Stimulated activated CD4-positive, alpha-beta T cell treated with anti-CD3 and anti-CD28 coated beads, TNF-alpha, amount 100 ng/mL, for 48 hours (primary cell): ENCODE data around the gene CIDEA.
A peak's percentile ranks its signal among the peaks of the same experiment; 100 is the strongest.

ENCODE experiments used
- DNase-seq, 3 donors: peaks; one replicate each; pipeline ENCODE4 v3.0.0-alpha.2; 2020; ENCODE audit warnings: low read depth in 3 of 3

The CIDEA gene

DNA sequence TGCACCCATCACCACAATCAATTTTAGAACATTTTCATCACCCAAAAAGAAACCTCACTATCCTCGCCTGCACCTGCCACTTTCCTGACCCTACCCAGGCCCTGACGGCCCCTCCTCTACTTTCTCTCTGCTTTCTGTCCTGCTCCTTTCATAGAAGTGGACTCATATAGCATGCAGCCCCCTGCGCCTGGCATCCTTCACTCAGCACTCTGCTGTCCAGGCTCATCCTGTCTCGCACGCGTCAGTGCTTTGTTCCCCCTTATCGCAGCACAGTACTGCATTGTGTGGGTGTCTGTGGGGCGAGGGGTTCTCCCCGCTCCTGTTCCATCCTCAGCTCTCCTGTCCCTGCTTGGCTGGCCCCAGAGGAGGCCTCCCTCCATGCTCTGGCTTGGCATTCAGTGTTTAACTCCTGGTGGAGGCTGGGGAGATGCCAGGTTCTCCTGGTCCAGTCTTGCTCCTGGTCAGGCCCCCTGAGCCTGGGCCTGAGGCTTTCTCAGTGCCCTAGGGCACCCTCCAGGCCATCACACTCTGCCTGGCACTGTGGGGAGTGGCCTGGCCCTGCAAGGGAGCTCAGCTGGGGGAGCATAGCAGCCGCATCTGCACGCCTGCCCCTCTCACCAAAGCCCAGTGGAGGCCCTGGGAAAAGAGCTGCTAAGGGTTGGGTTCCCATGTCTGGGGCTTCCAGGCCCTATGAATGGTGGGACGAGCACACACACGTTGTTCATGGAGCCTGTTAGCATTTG, 47.3 kb downstream of the CIDEA start:
- DNase-seq: no peak

DNA sequence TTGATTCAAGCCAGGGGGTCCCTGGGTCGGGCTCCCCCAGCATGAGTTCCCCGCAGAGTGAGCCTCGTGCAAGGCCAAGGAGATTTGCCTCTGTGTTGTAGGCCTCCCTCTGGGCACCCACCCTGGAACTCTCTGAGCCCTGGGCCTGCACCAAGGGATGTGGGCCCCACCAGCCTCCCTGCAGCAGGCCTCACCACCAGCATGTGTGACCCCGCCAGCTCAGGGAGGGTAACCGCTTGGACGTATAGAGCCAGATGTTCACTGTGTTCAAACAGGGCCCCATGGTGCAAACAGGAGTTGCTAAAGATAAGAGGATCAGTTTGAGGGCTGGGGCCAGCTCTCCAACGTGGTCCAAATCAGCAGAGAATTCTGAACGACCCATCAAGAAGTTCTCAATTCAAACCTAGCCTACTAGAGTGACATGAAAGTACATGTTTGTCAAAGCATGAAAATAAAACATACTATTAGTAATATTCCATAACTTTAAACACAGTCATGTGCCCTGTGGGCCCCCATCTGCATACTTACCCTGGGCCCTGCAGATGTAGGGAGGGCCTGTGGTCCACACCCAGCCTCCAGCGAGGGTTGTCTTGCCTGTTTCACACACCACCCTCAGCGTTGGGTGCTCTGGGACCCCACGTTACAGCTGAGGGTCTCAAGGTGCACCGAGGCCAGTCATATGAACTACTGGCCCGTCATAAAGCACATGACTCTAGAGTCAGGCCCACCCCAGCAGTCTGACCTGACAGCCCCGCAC, 48.4 kb downstream of the CIDEA start:
- no peak for DNase-seq

DNA sequence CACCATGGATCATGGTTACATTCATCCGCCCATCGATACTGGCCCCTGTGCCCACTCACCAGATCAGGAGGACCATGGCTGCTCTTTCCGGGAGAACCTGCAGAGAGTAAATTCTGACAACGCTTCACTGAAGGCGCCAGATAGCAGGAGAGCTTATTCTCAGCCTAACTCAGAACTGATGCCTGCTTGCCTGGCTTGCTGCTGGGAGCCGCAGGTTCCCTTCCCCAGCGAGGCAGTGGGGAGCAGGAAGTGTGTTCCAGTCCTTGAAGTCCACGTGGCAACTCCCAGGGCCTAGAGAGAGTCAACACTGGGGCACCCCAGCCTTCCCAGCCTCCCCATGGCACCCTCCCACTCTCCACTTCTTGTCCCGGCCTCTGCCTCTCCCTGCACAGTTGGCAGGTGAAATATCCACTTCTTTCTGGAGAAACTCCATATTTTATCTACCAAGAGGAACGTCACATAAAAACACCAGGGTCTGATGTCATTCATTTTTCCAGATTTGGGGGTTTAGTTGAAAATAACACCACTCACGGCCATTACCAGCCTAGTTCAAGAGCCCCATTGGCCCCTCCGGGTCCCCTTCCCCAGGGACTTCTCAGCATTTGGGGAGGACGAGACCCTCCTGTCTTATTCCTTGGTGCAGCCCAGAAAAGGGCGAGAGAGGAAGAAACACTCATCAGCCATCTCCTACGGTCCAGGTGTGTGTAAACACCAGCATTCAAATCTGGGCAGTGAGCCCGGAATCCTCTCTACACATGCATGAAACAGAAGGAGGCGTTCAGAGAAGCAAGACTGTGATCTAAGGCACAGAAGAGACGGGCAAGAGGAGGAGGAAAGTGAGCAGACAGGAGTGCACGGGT, 50.4 kb downstream of the CIDEA start:
- DNase-seq: no peak

DNA sequence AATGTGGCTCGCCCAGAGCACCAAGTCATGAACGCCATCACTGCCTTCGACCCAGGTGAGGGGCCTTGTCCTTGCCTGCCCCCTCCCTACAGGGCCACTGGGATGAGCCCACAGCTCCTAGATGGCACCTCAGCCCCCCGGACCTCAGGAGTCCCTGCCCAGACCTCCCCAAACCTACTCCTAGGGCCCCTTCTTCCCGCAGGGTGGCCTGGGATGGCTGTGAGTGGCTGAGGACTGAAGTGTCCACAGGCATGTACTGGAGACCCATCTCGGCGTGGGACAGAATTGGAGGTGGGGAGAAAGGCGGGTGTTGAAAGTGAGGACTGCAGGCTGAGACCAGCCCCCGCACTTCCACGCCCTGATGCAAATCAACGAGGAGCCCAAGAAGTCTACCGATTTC, 51.0 kb downstream of the CIDEA start:
- DNase-seq: no peak

DNA sequence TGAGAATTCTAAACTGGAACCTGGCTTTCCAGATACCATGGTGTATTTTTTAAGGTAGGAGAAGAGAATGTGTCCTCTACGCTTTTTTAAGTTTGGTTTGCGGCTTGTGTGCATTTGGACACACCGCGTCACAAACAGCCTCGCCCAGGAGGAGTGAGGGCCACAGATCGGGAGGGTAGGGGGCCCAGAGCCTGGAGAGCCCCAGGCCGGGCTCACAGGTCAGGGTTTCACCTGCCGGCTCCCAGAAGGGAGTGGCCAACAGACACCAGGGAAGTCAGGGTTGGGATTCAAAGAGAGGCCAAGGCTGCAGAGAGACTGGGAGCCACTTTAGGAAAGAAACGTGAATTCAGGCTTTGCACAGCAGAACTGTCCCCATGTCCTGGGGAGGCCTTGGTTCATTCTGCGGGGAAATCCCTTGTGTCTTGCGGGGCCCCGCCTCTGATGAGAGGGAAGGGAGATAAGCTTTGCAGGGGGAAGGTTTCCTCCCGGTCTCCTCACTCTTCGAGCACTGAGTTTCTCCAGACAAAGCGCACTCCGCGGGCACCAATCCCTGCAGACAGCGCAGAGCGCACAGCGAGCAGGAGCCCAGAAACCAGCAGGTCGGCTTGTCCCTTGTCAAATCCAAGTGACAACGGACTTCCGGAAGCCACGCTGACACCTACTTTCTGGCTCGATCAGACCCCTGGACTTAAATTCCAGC, 51.9 kb downstream of the CIDEA start:
- no peak for DNase-seq

DNA sequence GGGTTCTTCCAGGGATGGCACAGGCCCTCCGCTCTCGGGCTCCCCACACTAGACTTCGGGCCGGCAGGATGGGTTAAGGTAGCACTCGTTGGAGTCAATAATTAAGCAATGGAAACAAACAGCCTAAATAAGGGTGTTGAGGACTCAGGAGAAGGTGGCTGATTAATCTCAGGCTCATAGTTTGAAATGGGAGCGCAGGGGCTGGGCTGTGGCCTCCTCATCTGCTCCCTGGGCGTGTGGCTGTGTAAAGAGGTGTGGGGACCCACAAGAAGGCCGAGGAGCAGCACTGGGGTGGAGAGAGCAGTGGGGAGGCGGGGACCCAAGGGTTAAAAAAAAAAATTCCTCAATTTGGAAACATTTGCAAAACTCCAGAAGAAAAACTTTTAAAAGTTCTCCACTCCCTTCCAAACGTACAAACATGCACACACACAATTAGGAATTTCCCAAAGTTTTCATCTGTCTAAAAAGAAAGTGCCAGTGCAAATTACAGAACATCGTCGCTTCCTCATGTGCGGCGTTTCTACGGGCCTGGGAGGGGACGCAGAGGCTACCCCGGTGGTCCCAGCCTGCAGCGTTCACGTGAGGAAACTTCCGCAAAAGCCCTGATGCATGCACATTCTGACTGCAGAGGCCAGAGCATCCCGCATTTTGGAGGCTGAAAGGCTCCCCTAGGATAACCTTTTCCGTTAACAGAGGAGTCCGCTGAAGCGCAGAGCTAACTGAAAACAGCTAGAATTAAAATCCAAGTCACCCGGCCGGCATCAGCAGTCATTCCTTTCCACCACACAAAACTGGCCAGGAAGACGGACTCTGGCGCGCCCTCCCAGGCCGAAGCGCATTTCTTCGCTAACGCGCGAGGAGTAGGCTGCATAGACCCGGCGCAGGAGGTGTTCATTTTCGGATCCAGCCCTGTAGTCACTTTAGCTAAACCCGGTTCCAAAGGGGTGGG, 52.9 kb downstream of the CIDEA start:
- DNase-seq: no peak

DNA sequence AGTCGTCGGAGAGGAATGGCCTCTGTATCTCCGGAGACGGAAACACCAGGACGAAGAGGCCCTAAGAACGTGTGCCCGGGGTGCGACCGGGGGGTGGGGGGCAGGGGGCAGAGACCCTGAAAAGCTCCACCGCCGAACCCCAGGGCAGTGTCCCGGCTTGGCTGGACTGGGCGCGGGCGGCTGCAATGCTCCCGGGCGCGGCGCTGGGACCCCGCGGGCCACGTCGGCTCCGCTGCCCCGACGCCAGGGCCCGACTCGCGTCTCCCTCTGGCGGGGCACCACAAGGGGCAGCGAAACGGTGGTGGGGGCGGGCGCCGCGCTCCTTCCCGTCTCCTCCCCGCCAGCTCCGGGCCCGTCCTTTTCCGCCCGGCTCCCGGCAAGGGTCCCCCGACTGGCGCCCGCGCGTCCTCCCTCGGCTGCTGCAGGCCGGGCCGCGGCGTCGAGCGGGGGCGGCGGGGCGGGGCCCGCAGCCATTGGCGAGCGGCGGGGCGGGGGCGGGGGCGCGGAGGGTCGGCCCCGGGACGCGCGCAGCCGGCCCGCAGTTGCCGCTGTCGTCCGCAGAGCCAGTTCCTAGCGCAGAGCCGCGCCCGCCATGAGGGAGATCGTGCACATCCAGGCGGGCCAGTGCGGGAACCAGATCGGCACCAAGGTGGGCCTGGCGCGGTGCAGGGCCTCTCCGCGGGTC, 53.7 kb downstream of the CIDEA start, which contains the start of gene TUBB6:
Gene TUBB6, plus strand, starts transcription at position 541 of the 685 bp plus-strand sequence. Its CDS starts 52 bp downstream, at position 593.
- DNase-seq: peak in 2 of 3 donors; percentile 15 to 40

DNA sequence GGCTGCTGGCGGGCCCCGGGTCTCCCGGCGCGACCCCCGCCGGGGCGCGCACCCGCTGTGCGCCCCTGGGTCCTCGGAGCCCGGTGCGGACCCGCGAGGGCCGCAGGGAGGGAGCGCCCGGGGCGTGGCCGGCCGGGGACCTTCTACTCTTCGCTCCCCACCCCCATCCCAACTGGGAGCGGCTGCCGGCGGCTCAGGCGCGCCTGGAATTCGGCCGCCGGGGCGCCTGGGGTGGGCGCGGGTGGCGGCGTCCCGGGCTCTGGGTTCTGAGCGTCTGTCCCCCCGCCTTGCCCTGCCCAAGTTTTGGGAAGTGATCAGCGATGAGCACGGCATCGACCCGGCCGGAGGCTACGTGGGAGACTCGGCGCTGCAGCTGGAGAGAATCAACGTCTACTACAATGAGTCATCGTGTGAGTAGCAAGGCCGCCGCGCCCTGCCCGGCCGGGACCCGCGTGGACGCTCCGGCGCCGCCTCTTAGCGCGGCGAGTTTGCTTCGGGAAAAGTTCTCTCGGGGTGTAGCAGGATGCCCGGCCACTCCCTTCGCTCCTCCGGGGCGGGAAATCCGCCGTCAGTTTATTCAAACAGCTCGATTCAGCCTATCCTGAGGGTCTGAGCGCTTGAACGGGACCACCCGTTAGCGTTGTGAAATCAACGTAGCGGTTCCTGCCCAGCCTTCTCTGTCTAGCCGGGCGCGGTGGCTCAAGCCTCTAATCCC, 54.4 kb downstream of the CIDEA start:
- peak in 1 of 3 donors; percentile 22 for DNase-seq

DNA sequence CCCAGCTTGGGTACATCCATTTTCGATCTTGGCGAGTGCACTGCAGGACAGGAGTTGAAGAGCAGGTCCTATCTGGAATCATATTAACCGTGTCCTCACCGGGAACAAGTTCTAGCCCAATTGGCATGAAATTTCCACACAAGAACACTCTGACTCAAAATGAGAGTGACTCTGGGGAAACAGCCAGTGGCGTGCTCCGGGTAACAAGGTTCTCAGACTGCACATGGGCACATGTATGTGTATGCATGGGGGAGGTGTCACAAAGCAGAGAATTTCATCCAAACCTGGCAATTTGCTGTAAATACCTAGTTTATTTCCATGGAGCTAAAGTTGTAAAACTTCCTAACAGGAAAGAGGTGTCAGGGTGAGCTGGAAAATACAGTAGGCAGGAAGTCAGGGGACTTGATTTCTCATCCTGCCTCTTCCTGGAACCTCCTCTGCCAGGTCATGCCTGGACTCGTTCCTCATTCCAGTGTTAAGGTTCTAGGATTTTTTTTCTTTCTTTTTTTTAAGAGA, 55.6 kb downstream of the CIDEA start:
- DNase-seq: no peak

DNA sequence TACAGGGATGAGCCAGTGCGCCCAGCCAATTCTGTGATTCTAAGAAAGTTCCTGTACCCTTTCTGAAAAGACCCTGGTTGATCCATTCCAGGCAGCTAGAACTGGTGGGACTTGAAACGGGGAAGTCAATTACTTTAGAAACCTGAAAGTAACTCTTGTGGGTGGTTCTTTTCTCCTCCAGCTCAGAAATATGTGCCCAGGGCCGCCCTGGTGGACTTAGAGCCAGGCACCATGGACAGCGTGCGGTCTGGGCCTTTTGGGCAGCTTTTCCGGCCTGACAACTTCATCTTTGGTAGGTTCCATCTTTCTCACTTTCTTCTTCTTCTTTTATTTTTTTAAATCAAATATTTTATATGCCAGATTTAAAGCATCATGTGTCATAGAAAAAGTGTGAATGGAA, 56.6 kb downstream of the CIDEA start:
- DNase-seq: no peak

DNA sequence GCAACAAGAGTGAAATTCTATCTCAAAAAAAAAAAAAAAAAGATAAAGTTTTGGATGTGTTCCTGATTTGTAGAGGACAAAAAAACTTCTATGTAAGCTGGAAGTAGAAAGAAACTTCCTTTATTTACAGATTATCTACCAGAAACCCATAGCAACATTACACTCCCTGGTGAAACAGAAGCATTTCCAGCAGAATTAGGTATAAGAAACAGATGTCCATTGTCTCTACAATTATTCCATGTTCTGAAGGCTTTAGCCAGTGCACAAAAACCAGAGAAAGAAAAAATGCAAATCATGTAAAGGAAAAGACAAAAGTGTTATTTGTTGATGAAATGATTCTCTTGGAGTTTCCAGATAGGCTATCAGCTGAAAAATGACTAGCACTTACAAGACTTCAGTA, 58.8 kb downstream of the CIDEA start:
- DNase-seq: no peak

DNA sequence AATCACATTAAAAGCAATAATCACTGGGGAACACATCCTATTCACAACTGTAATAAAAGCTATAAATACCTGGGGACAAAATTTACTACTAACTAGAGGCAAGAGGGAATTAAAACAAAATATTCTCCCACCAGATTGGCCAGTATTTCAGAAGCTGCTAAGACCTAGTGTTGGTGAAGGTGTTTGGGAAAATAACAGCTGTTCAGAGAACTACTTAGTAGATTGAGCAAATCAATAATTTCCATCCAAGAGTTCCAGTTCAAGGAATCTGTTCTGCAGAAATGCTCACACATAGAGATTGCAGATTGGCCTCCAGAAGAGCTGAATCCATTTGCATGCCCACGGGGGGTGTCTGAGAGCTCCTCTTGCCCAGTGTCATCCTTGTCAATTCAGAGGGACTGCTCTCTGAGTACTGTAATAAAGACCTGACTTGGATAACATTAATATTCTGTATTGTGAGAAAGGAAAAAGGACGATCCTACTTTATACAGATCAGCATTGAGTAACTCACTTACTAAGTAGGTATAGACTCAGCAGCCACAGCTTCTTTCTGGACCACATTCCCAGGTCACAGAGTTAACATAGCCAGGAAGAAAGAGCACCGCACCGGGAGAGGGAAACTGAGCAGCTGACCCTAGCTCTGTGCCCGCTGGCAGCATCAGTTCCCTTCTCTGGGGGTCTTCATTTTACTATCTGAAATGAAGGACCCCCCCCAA, 59.5 kb downstream of the CIDEA start:
- DNase-seq: no peak

DNA sequence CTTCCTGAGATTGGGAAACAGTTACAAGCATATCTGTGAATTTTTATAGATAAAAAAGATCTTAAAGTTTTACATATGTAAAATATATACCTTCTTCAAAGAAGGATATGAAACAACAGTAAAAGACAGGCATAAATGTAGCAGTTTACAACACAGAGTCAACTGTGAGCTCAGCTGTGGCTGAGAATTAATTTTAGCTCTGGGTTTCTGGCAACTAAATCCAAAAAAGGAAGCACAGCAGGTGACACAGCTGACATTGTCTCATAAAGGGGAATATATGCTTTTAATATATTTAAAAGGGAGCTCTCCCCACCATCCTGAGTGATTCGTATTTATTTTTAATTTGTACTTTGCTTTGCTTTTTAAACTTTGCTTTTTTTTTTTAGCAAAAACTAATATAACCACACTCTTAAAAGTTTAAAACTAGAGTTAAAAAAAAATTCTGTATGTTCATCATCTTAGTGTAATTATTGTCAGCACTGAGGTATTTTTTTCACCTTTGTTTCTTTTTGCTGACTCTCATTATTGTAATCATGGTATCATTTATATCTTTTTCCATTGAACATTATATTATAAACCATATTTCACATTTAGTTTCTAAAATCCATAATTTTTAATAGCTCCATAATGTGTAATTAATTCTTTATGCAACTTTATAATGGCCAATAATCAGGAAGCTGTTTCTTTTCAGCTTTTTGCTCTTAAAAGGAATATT, 60.6 kb downstream of the CIDEA start:
- no peak for DNase-seq

DNA sequence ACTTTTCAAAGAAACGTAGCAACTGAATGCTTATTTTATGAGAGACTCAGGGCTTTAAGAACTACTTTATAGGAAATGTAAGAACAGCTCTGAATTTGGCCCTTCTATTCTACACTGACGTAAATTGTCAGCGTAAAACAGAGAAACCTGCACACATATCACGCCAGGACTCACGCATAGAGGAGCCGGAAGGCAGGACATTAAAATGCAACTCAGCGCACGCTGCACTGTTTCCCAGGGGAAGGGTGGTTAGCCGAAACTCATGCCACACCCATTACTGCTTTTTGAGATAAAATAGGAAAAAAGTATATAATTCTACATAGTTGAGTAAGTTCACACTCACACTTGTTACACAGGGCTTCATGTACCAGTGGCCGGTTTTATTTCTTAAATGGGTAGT, 61.3 kb downstream of the CIDEA start:
- no peak for DNase-seq

DNA sequence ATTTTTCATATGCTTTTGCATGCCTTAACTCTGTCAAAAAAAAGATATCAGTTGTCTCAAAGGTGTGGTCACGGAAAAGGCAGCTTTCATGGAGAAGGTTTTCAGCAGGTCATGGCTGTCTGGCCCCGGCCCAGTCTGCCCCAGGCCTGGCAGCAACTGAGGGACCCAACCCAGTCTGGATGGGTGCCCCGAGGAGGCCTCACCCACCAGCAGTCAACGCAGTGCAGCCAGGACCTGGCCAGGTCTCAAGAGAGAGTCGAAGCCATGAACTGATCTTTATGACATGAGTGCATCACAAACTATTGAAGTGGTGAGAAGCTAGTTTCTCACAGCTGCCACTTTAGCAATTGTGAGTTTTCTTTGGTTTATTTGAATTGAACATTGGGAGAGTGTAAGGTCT, 61.8 kb downstream of the CIDEA start:
- DNase-seq: no peak

DNA sequence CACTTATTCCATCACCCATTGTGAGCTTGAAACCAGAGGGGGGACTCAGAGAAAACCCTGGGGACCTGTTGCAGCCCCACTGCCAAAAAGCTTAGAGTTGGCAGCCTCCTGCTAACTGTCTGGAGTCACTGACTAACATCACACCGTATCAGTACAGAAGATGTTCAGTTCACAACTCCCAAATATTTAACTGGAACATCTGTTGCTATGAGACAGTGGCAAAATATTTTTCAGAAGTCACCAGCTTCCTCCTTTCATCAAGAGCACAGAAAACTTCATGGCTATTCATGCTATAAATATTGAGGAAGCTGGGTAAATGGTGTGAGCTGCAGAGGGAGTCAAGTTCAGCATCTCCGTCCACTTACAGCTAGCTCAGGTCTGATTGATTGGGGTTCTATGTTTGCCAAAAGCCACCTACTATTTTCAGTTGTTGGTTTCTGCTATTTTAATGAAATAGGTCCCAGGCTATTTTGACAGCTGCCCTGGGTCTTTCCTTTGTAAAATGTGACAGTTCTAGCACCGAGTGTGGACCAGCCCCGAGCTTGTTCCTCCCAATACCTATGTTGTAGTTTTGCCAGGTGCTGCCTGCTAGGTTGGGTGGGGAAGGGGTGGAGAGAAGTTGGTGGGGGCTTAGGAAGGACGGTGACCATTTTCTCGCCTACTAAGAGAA, 63.6 kb downstream of the CIDEA start:
- no peak for DNase-seq

DNA sequence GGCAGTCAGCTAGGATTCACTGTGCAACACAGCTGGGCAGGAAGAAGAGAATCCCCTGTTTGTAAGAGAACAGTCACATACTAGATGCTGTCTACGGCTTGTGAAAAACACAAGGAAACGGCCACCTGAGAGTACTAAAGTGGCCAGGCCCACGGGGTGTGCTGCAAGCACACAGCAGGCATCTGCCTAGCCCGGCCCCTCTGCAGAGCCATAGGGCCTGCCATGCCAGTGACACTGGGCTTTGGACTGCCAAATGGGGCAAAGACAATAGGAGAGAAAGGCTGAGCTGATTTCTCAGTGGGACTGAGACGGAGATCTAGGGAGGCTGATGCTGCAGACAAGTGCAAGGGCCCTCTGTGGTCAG, 64.2 kb downstream of the CIDEA start:
- DNase-seq: no peak
